Keratinocyte (primary cell): ENCODE results near the gene MRPS35. TPM values are rescaled to one million over a fixed set of nuclear protein-coding genes. Genes with fewer than 3 reads are reported as not detected.

Source experiments
- DNase-seq: peaks from one replicate; pipeline ENCODE4 v3.0.0-alpha.2; 2011; ENCODE audit warnings: low read depth, missing footprints, low spot score
- FAIRE-seq: peaks from 2 replicates; lab custom pipeline; 2011; peaks lifted over from hg19 to GRCh38; lab: Jason Lieb, UNC
- H2AFZ ChIP-seq: 2 replicates; pipeline ENCODE4 v1.6.0; 2012; ENCODE audit warnings: low read length, control low read depth, inconsistent platforms; ENCODE audit not compliant: control insufficient read depth
- H3K27ac ChIP-seq: 2 replicates; pipeline ENCODE4 v1.5.1; 2011; ENCODE audit warnings: low read length; ENCODE audit not compliant: control insufficient read depth, insufficient read depth
- H3K27me3 ChIP-seq: 3 replicates; pipeline ENCODE4 v1.6.0; 2011; ENCODE audit warnings: low read length; ENCODE audit not compliant: control insufficient read depth, insufficient read depth; ENCODE audit errors: extremely low read depth
- H3K36me3 ChIP-seq, 2 experiments: 2 replicates in 1 of 2; 3 replicates in 1 of 2; pipeline ENCODE4 v1.5.1; 2011; ENCODE audit warnings: low read length in 2 of 2, mild to moderate bottlenecking in 1 of 2; ENCODE audit not compliant: control insufficient read depth in 2 of 2, insufficient read depth in 2 of 2; ENCODE audit errors: extremely low read depth in 1 of 2
- H3K4me1 ChIP-seq: 3 replicates; pipeline ENCODE4 v1.5.1; 2011; ENCODE audit warnings: low read length; ENCODE audit not compliant: control insufficient read depth, insufficient read depth; ENCODE audit errors: extremely low read depth
- H3K4me2 ChIP-seq: 3 replicates; pipeline ENCODE4 v1.6.0; 2011; ENCODE audit warnings: low read depth, low read length; ENCODE audit not compliant: control insufficient read depth, insufficient read depth; ENCODE audit errors: extremely low read depth
- H3K4me3 ChIP-seq, 3 experiments: fragments of 200-600 bp in 1 of 3; sonication (generic) in 1 of 3; 2 replicates in 2 of 3; 3 replicates in 1 of 3; pipeline ENCODE4 v1.5.1; 2011 to 2016; ENCODE audit warnings: low read length in 3 of 3, mild to moderate bottlenecking in 3 of 3, control low read depth in 2 of 3, inconsistent platforms in 1 of 3, low read depth in 1 of 3, mixed read lengths in 1 of 3, mixed run types in 1 of 3, moderate library complexity in 1 of 3; ENCODE audit not compliant: control insufficient read depth in 2 of 3, insufficient read depth in 2 of 3; ENCODE audit errors: extremely low read depth in 1 of 3
- H3K79me2 ChIP-seq: 2 replicates; pipeline ENCODE4 v1.6.0; 2012; ENCODE audit warnings: low read length; ENCODE audit not compliant: control insufficient read depth, insufficient read depth
- H3K9ac ChIP-seq: 3 replicates; pipeline ENCODE4 v1.6.0; 2011; ENCODE audit warnings: low read length; ENCODE audit not compliant: control insufficient read depth, insufficient read depth; ENCODE audit errors: extremely low read depth
- H3K9me1 ChIP-seq: 3 replicates; pipeline ENCODE4 v1.6.0; 2011; ENCODE audit warnings: low read length; ENCODE audit not compliant: control insufficient read depth, insufficient read depth; ENCODE audit errors: extremely low read depth
- H3K9me3 ChIP-seq: 2 replicates; pipeline ENCODE4 v1.5.1; 2012; ENCODE audit warnings: low read depth, low read length; ENCODE audit not compliant: control insufficient read depth
- H4K20me1 ChIP-seq: 3 replicates; pipeline ENCODE4 v1.6.0; 2011; ENCODE audit warnings: low read length; ENCODE audit not compliant: control insufficient read depth, insufficient read depth; ENCODE audit errors: extremely low read depth
- EZH2 ChIP-seq: IDR thresholded peaks from one replicate; pipeline ENCODE4 v1.6.1; 2012; ENCODE audit warnings: inconsistent platforms, mild to moderate bottlenecking, low read length, moderate library complexity
- dilution Hi-C: fragments of 300-500 bp; cut with MboI; formaldehyde crosslinking; loops from one replicate; pipeline ENCODE4 v1.7.0; 2020; ENCODE audit warnings: low sequenced_read_pairs; ENCODE audit not compliant: extremely low pct_ligation_motif_present
- polyA plus RNA-seq, 5 experiments: library from polyadenylated mRNA; depleted of rRNA in 3 of 5; stranded (reverse) in 3 of 5; stranded (forward) in 1 of 5; unstranded in 1 of 5; fragments of >200 nt; gene quantifications; 1 replicate in 1 of 5; 2 replicates in 3 of 5; 3 replicates in 1 of 5; pipeline versions ENCODE4 v1.2.1 to v1.2.3, GENCODE V29; 2011 to 2012; ENCODE audit warnings: missing spikeins in 2 of 5, low read depth in 1 of 5, low replicate concordance in 1 of 5
- TF ChIP-seq, protein P1 (sequence below), 3 experiments: IDR thresholded peaks in 1 of 3; conservative IDR thresholded peaks in 1 of 3; optimal IDR thresholded peaks in 1 of 3; 2 replicates in 2 of 3; 3 replicates in 1 of 3; pipeline versions ENCODE3 to v1.5.1; 2011; ENCODE audit warnings: low read length in 3 of 3, mild to moderate bottlenecking in 3 of 3, moderate library complexity in 2 of 3, control low read depth in 1 of 3, inconsistent platforms in 1 of 3; ENCODE audit not compliant: insufficient read depth in 2 of 3; ENCODE audit errors: extremely low read depth in 1 of 3

Gene MRPS35
- polyA plus RNA-seq, 1 donor (not counting 4 experiments of a cell fraction or from before 2014, with no cell fraction given): 60.1 TPM

DNA sequence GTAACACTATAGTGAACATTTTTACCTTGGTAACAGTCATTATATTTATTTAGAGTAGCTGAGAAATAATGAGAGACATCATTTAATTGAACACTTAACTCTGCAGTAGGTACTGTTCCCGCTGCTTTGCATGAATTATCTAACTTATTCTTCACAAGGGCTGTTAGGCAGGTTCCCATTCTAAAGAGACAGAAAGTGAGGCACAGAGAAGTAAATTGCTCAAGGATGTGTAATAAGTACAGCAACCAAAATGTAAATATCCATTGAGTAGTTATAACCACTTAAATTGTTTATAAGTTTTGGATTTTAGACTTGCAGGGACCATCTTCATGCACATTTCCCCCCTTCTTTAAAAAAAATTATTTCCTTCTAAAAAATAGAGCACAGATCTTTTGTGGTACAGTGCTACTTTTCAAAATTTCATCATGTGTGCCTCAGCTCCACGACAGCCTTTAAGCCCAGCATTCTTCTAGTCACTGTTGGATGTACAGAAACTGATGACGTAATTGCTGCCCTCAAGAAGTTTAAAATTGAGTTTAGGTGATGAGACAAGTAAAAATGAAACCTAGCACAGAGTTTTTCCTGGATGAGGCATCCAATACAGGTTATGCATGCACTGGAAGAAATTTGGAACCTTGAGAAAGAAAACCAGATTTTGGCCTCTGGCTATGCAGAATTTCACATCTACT lies 75.4 kb downstream of the MRPS35 start:
- Histone ChIP-seq H3K4me1 (peaks cover 39% of the 10 kb centered on the region), H3K9me3 (no peaks in the 10 kb centered on the region), H3K9ac (peak overlapping the region; percentile 43), H3K36me3 (peaks cover 4 to 24% of the 10 kb centered on the region in 2 experiments), H4K20me1 (no peaks in the 10 kb centered on the region), H3K27ac (peak overlapping the region; percentile 75), H2AFZ (no peak overlapping the region), H3K27me3 (no peaks in the 10 kb centered on the region), H3K4me2 (peak overlapping the region; percentile 78), H3K4me3 (peak overlapping the region in 1 of 3 experiments; percentile 34), H3K9me1 (peaks cover 3% of the 10 kb centered on the region), H3K79me2 (peaks cover 86% of the 10 kb centered on the region)
- TF ChIP-seq EZH2: no peak
- TF ChIP-seq, protein P1, sequence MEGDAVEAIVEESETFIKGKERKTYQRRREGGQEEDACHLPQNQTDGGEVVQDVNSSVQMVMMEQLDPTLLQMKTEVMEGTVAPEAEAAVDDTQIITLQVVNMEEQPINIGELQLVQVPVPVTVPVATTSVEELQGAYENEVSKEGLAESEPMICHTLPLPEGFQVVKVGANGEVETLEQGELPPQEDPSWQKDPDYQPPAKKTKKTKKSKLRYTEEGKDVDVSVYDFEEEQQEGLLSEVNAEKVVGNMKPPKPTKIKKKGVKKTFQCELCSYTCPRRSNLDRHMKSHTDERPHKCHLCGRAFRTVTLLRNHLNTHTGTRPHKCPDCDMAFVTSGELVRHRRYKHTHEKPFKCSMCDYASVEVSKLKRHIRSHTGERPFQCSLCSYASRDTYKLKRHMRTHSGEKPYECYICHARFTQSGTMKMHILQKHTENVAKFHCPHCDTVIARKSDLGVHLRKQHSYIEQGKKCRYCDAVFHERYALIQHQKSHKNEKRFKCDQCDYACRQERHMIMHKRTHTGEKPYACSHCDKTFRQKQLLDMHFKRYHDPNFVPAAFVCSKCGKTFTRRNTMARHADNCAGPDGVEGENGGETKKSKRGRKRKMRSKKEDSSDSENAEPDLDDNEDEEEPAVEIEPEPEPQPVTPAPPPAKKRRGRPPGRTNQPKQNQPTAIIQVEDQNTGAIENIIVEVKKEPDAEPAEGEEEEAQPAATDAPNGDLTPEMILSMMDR (optimal IDR thresholded peaks at IDR 0.05 in 1 of 3, IDR thresholded peaks at IDR 0.05 in 1 of 3, conservative IDR thresholded peaks at IDR 0.05 in 1 of 3; ENCODE audit: extremely low read depth in 1 of 3, insufficient read depth in 2 of 3, low read length in 3 of 3): no peak
- dilution Hi-C loops: no loop called here
- DNase-seq: peak; percentile 33
- peak; percentile 82 for FAIRE-seq

DNA sequence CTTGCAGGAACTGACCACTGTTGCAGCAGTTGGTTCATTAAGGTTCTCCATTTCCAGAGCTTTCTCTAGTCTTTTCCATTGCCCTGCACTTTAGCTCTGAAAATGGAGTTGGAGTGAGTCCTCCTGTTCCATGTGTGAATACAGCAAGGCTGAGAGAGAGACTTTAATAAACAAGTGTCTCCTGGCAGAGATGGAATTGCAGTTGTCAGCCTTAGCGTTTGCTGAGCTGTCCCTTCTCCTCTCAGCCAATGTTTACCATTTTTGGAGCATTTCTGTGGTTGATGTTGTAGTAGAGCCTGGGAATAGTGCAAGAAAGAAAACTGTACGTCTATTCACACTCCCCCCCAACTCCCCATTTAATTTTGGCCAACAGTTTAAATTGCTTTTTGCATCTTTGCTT lies 76.9 kb downstream of the MRPS35 start:
- DNase-seq: no peak
- Histone ChIP-seq H3K4me1 (peaks cover 24% of the 10 kb centered on the region), H3K9me1 (peaks cover 3% of the 10 kb centered on the region), H3K79me2 (peaks cover 79% of the 10 kb centered on the region), H3K9me3 (no peaks in the 10 kb centered on the region), H2AFZ (no peak overlapping the region), H4K20me1 (no peaks in the 10 kb centered on the region), H3K9ac (no peak overlapping the region), H3K4me3 (no peak overlapping the region), H3K36me3 (peaks cover 8 to 27% of the 10 kb centered on the region in 2 experiments), H3K27me3 (no peaks in the 10 kb centered on the region), H3K27ac (no peak overlapping the region), H3K4me2 (no peak overlapping the region)
- no peak for FAIRE-seq
- dilution Hi-C loops: no loop called here
- TF ChIP-seq EZH2: no peak
- TF ChIP-seq, protein P1 (optimal IDR thresholded peaks at IDR 0.05 in 1 of 3, IDR thresholded peaks at IDR 0.05 in 1 of 3, conservative IDR thresholded peaks at IDR 0.05 in 1 of 3; ENCODE audit: extremely low read depth in 1 of 3, insufficient read depth in 2 of 3, low read length in 3 of 3): no peak
